ENCODE results near the gene VPREB3.

GRCh38 chr22:23786261-23786710, 32.1 kb upstream of the VPREB3 start:
- TF ChIP-seq GATA1 (IDR thresholded peaks at IDR 0.05; ENCODE audit: low read depth, low read length): no peak
- no peak for TF ChIP-seq POLR2A (IDR thresholded peaks at IDR 0.05; ENCODE audit: low read length)
